ENCODE measurements around the gene ABCF2. TPM values are rescaled to one million over a fixed set of nuclear protein-coding genes. Genes with fewer than 3 reads are reported as not detected.

ABCF2 gene
- polyA plus RNA-seq, 1 donor (not counting 4 experiments of a cell fraction or from before 2014, with no cell fraction given), result 33.3 TPM

DNA sequence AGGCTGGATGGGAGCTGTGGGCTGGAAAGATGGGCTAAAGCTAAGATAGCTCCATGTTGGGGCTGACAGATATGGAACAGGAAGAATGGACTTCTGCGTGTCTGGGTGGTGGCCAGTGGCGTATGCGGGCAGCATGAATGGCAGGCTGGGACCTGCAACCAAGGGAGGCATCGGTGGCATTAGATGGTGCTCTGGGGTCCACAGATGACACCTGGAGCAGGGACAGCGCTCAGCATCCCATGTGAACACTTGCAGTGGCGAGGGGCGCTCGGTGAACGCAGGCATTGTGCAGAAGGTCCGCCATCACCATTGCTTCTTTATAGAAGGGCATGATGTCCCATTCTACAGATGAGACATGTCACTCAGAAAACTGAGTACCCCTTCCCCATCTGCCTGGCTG is 42.5 kb upstream of the ABCF2 start:
- H3K4me3 ChIP-seq (ENCODE audit: control insufficient read depth in 2 of 3, extremely low read depth in 1 of 3, insufficient read depth in 2 of 3, low read depth in 1 of 3, low read length in 3 of 3), result no peak overlapping the region
- no peak for FAIRE-seq
- no peak overlapping the region for H2AFZ ChIP-seq (ENCODE audit: control insufficient read depth, low read length)
- H3K9ac ChIP-seq (ENCODE audit: control insufficient read depth, extremely low read depth, insufficient read depth, low read length), result no peak overlapping the region
- no peak overlapping the region for H3K27ac ChIP-seq (ENCODE audit: control insufficient read depth, insufficient read depth, low read length)
- no peaks in the 10 kb centered on the region for H3K9me1 ChIP-seq (ENCODE audit: control insufficient read depth, extremely low read depth, insufficient read depth, low read length)
- DNase-seq (ENCODE audit: low read depth, low spot score), result no peak
- H3K27me3 ChIP-seq (ENCODE audit: control insufficient read depth, extremely low read depth, insufficient read depth, low read length), result peaks cover 30% of the 10 kb centered on the region
- dilution Hi-C loops (cut with MboI; ENCODE audit: extremely low pct_ligation_motif_present, low sequenced_read_pairs), result no loop called here
- no peaks in the 10 kb centered on the region for H3K9me3 ChIP-seq (ENCODE audit: control insufficient read depth, low read depth, low read length)
- TF ChIP-seq EZH2 (IDR thresholded peaks at IDR 0.05; ENCODE audit: low read length), result no peak
- TF ChIP-seq, protein P1, sequence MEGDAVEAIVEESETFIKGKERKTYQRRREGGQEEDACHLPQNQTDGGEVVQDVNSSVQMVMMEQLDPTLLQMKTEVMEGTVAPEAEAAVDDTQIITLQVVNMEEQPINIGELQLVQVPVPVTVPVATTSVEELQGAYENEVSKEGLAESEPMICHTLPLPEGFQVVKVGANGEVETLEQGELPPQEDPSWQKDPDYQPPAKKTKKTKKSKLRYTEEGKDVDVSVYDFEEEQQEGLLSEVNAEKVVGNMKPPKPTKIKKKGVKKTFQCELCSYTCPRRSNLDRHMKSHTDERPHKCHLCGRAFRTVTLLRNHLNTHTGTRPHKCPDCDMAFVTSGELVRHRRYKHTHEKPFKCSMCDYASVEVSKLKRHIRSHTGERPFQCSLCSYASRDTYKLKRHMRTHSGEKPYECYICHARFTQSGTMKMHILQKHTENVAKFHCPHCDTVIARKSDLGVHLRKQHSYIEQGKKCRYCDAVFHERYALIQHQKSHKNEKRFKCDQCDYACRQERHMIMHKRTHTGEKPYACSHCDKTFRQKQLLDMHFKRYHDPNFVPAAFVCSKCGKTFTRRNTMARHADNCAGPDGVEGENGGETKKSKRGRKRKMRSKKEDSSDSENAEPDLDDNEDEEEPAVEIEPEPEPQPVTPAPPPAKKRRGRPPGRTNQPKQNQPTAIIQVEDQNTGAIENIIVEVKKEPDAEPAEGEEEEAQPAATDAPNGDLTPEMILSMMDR (optimal IDR thresholded peaks at IDR 0.05 in 1 of 3, IDR thresholded peaks at IDR 0.05 in 1 of 3, conservative IDR thresholded peaks at IDR 0.05 in 1 of 3; ENCODE audit: extremely low read depth in 1 of 3, insufficient read depth in 2 of 3, low read length in 3 of 3), result no peak
- no peaks in the 10 kb centered on the region for H3K36me3 ChIP-seq (ENCODE audit: control insufficient read depth in 2 of 2, extremely low read depth in 1 of 2, insufficient read depth in 2 of 2, low read length in 2 of 2)
- no peaks in the 10 kb centered on the region for H3K79me2 ChIP-seq (ENCODE audit: control insufficient read depth, insufficient read depth, low read length)
- H3K4me1 ChIP-seq (ENCODE audit: control insufficient read depth, extremely low read depth, insufficient read depth, low read length), result no peaks in the 10 kb centered on the region
- no peak overlapping the region for H3K4me2 ChIP-seq (ENCODE audit: control insufficient read depth, extremely low read depth, insufficient read depth, low read depth, low read length)
- H4K20me1 ChIP-seq (ENCODE audit: control insufficient read depth, extremely low read depth, insufficient read depth, low read length), result no peaks in the 10 kb centered on the region

DNA sequence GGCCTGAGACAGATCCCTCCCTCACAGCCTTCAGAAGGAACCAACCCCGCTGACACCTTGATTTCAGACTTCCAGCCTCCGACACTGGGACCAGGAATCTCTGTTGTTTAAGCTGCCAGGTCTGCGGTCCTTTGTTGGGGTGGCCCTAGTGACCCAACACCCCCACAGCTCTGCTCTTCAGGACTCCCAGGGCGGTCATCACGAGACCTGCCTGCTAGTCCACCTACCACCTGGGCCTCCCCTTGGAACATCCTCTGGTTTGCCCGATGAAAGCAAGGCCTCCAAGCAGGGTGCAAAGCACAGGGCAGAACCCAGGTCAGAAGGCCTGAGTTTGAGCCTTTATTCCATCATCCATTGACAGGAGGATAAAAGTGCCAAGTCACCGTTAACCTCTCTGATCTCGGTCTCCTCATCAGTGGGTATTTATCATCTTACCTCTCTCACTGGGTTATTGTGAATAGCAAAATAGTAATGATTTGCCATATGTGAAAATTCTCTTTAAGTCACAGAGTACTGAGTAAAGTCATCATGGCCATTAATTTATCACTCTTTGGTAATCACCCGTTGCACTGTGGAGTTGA is 38.4 kb upstream of the ABCF2 start:
- Histone ChIP-seq H3K4me3 (ENCODE audit: control insufficient read depth in 2 of 3, extremely low read depth in 1 of 3, insufficient read depth in 2 of 3, low read depth in 1 of 3, low read length in 3 of 3) (no peak overlapping the region), H3K9me3 (ENCODE audit: control insufficient read depth, low read depth, low read length) (no peaks in the 10 kb centered on the region), H3K4me2 (ENCODE audit: control insufficient read depth, extremely low read depth, insufficient read depth, low read depth, low read length) (no peak overlapping the region), H3K9me1 (ENCODE audit: control insufficient read depth, extremely low read depth, insufficient read depth, low read length) (no peaks in the 10 kb centered on the region), H3K9ac (ENCODE audit: control insufficient read depth, extremely low read depth, insufficient read depth, low read length) (no peak overlapping the region), H3K4me1 (ENCODE audit: control insufficient read depth, extremely low read depth, insufficient read depth, low read length) (no peaks in the 10 kb centered on the region), H3K27me3 (ENCODE audit: control insufficient read depth, extremely low read depth, insufficient read depth, low read length) (peaks cover 36% of the 10 kb centered on the region), H4K20me1 (ENCODE audit: control insufficient read depth, extremely low read depth, insufficient read depth, low read length) (no peaks in the 10 kb centered on the region), H3K79me2 (ENCODE audit: control insufficient read depth, insufficient read depth, low read length) (no peaks in the 10 kb centered on the region), H3K27ac (ENCODE audit: control insufficient read depth, insufficient read depth, low read length) (no peak overlapping the region), H3K36me3 (ENCODE audit: control insufficient read depth in 2 of 2, extremely low read depth in 1 of 2, insufficient read depth in 2 of 2, low read length in 2 of 2) (no peaks in the 10 kb centered on the region), H2AFZ (ENCODE audit: control insufficient read depth, low read length) (no peak overlapping the region)
- dilution Hi-C loops (cut with MboI; ENCODE audit: extremely low pct_ligation_motif_present, low sequenced_read_pairs), result no loop called here
- DNase-seq (ENCODE audit: low read depth, low spot score) (no peak), FAIRE-seq (no peak)
- no peak for TF ChIP-seq EZH2 (IDR thresholded peaks at IDR 0.05; ENCODE audit: low read length)
- TF ChIP-seq, protein P1 (optimal IDR thresholded peaks at IDR 0.05 in 1 of 3, IDR thresholded peaks at IDR 0.05 in 1 of 3, conservative IDR thresholded peaks at IDR 0.05 in 1 of 3; ENCODE audit: extremely low read depth in 1 of 3, insufficient read depth in 2 of 3, low read length in 3 of 3), result no peak

All from keratinocyte (primary cell).